Measurements from ENCODE around the gene ADARB1. TPM values are rescaled to one million over a fixed set of nuclear protein-coding genes. Genes with fewer than 3 reads are reported as not detected.

The ADARB1 gene
- total RNA-seq, 4 donors from 2014 or later = 18.2 to 57.6 (median 32.0) TPM

DNA sequence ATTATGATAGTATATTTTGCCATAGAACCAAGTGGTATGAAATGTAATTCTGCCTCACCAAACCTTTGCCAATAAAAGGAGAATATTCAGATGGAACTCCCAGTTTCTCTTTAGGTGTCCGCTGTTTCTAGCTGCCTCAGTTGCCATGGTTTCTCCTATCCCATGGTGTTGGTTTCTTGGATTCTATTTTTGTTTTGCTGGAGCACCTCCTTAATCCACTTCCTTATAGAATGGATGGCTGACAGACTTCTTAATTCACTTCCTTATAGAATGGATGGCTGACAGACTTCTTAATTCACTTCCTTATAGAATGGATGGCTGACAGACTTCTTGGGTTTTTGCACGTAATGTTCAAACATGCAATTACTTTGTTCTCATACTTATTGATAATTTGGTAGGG, 43.7 kb downstream of the ADARB1 start:
- Histone ChIP-seq H3K27me3 (no peaks in the 10 kb centered on the region), H3K27ac (no peak overlapping the region), H3K4me3 (no peak overlapping the region), H3K36me3 (peaks cover 0 to 26% (median 0%) of the 10 kb centered on the region in 3 donors), H3K9me3 (peaks cover 0 to 6% (median 0%) of the 10 kb centered on the region in 4 donors), H3K4me1 (no peaks in the 10 kb centered on the region)
- no peak for DNase-seq (ENCODE audit: low spot score in 2 of 2)
- TF ChIP-seq EP300 (IDR thresholded peaks at IDR 0.05) = no peak
- TF ChIP-seq POLR2A (IDR thresholded peaks at IDR 0.05) = no peak
- TF ChIP-seq, protein P1, sequence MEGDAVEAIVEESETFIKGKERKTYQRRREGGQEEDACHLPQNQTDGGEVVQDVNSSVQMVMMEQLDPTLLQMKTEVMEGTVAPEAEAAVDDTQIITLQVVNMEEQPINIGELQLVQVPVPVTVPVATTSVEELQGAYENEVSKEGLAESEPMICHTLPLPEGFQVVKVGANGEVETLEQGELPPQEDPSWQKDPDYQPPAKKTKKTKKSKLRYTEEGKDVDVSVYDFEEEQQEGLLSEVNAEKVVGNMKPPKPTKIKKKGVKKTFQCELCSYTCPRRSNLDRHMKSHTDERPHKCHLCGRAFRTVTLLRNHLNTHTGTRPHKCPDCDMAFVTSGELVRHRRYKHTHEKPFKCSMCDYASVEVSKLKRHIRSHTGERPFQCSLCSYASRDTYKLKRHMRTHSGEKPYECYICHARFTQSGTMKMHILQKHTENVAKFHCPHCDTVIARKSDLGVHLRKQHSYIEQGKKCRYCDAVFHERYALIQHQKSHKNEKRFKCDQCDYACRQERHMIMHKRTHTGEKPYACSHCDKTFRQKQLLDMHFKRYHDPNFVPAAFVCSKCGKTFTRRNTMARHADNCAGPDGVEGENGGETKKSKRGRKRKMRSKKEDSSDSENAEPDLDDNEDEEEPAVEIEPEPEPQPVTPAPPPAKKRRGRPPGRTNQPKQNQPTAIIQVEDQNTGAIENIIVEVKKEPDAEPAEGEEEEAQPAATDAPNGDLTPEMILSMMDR (IDR thresholded peaks at IDR 0.05) = no peak
- 99% methylated on average over 2 of the region's 2 CpGs for WGBS, 2 donors

DNA sequence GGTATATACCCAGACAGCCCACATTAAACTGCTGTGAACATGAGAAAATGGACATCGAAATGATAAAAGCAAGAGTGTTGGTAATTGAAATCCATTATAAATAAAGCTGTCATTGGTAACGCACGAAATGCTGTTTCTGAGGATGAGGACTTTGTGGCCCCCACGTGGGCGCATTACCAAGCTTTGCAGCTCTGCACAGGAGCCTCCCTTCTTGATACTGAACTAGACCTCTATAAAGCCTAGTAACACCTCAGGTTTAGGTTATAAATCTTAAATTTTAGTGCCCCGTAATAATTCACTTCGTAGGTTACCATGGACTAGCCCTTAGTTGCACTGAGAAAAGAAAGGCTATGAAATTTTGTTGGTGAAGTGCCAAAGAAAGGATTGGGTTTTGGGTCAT, 45.4 kb downstream of the ADARB1 start:
- no peak for DNase-seq (ENCODE audit: low spot score in 2 of 2)
- TF ChIP-seq, protein P1 (IDR thresholded peaks at IDR 0.05) = no peak
- TF ChIP-seq EP300 (IDR thresholded peaks at IDR 0.05) = no peak
- TF ChIP-seq POLR2A (IDR thresholded peaks at IDR 0.05) = no peak
- H3K27ac ChIP-seq = no peak overlapping the region
- H3K36me3 ChIP-seq = peaks cover 0 to 26% (median 0%) of the 10 kb centered on the region in 3 donors
- no peaks in the 10 kb centered on the region for H3K27me3 ChIP-seq
- H3K4me1 ChIP-seq = no peaks in the 10 kb centered on the region
- 89 to 90% methylated on average over 7 of the region's 7 CpGs for WGBS, 2 donors
- H3K9me3 ChIP-seq = peaks cover 0 to 6% (median 0%) of the 10 kb centered on the region in 4 donors
- no peak overlapping the region for H3K4me3 ChIP-seq

DNA sequence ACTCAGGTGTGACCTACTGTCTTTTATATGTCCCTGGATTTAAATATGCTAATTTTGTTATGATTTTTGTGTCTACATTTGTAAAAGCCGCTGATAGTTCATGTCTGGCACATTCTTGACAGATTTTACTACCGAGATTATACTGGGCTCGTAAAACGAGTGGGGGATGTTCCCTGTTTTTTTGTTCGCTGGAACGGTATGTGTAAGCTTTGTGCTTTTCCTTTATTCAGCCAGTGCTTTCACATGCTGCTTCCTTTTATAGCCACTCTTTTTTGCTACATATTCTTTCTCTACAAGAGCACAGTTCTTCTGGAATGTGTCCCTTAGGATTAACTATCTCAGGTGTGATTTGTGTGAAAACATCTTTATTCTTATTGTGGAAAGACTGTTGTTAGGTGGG, 46.6 kb downstream of the ADARB1 start:
- H3K4me3 ChIP-seq = no peak overlapping the region
- DNase-seq (ENCODE audit: low spot score in 2 of 2) = no peak
- H3K4me1 ChIP-seq = no peaks in the 10 kb centered on the region
- no peaks in the 10 kb centered on the region for H3K27me3 ChIP-seq
- 64 to 66% methylated on average over 6 of the region's 6 CpGs for WGBS, 2 donors
- H3K36me3 ChIP-seq = peaks cover 0 to 26% (median 0%) of the 10 kb centered on the region in 3 donors
- peaks cover 0 to 6% (median 0%) of the 10 kb centered on the region in 4 donors for H3K9me3 ChIP-seq
- no peak for TF ChIP-seq EP300 (IDR thresholded peaks at IDR 0.05)
- TF ChIP-seq, protein P1 (IDR thresholded peaks at IDR 0.05) = no peak
- no peak overlapping the region for H3K27ac ChIP-seq

DNA sequence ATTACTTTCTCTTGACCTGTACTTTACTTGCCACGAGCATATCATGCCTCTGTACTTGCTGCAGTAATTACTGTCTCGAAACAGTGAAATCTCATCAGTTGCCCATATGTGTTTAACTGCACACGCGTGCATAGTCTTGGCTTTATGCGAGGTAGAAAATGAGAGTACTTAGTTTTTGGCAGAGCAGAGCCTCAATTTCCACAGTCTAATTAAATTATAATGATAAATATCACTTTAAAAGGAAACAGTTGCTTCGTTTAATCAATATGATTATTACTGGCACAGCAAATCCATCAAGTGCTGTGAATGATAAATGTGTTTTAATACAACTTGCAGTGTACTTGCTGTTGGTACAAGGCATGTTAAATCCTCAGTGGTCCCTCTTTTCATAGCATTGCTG, 47.6 kb downstream of the ADARB1 start:
- no peak for DNase-seq (ENCODE audit: low spot score in 2 of 2)
- no peaks in the 10 kb centered on the region for H3K4me1 ChIP-seq
- peaks cover 0 to 6% (median 0%) of the 10 kb centered on the region in 4 donors for H3K9me3 ChIP-seq
- WGBS, 2 donors = 87 to 92% methylated on average over 6 of the region's 6 CpGs
- H3K4me3 ChIP-seq = no peak overlapping the region
- TF ChIP-seq POLR2A (IDR thresholded peaks at IDR 0.05) (no peak), EP300 (IDR thresholded peaks at IDR 0.05) (no peak)
- TF ChIP-seq, protein P1 (IDR thresholded peaks at IDR 0.05) = no peak
- H3K27ac ChIP-seq = no peak overlapping the region
- H3K27me3 ChIP-seq = no peaks in the 10 kb centered on the region
- peaks cover 0 to 32% (median 0%) of the 10 kb centered on the region in 3 donors for H3K36me3 ChIP-seq

DNA sequence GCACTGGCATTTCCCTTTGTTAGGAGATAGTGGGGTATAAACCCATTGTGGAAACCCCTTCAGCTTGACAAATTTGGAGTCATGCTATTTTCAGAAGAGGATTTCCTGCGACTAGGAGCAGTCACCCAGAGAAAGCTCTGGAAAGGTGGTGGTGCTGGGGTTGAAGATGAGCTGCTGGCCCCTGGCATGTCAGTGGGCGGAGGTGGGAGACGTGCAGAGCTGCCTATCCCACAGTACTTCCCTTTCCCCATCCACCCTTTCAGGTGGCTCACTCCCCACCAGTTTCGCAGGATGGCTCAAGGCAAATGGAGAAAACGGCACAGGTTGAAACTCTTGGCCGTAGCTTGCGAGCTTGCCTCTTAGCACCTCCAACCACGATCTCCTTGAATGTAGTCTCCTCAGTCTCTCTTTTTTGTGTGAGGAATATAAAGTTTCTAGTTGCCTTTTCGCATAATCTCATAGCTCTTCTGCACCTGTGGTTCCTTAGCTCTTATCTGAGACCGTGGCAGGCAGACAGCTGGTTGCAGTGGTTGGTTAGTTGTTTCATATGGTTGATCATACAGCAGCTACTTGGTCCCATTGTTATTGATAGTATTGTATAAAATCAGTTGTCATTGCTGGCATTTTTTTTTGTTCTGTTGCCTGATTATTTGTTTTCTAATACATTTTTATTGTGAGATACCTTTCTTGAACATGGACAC, 48.2 kb downstream of the ADARB1 start:
- H3K27me3 ChIP-seq = no peaks in the 10 kb centered on the region
- H3K9me3 ChIP-seq = peaks cover 0 to 4% (median 0%) of the 10 kb centered on the region in 4 donors
- TF ChIP-seq, protein P1 (IDR thresholded peaks at IDR 0.05) = no peak
- TF ChIP-seq POLR2A (IDR thresholded peaks at IDR 0.05) (no peak), EP300 (IDR thresholded peaks at IDR 0.05) (no peak)
- H3K4me1 ChIP-seq = no peaks in the 10 kb centered on the region
- DNase-seq (ENCODE audit: low spot score in 2 of 2) = no peak
- WGBS, 2 donors = 84 to 88% methylated on average over 10 of the region's 10 CpGs
- peaks cover 0 to 31% (median 0%) of the 10 kb centered on the region in 3 donors for H3K36me3 ChIP-seq
- H3K27ac ChIP-seq = no peak overlapping the region
- H3K4me3 ChIP-seq = no peak overlapping the region

Data from tibial nerve (tissue), 4 donors.